GM21619 (cell line): ENCODE measurements around the gene GALNT12.

Experiments used
- ATAC-seq: cut with Tn5 transposase; IDR thresholded peaks from one replicate; pipeline ENCODE4 v1.9.1; 2021; ENCODE audit not compliant: unreplicated experiment

The GALNT12 gene

DNA sequence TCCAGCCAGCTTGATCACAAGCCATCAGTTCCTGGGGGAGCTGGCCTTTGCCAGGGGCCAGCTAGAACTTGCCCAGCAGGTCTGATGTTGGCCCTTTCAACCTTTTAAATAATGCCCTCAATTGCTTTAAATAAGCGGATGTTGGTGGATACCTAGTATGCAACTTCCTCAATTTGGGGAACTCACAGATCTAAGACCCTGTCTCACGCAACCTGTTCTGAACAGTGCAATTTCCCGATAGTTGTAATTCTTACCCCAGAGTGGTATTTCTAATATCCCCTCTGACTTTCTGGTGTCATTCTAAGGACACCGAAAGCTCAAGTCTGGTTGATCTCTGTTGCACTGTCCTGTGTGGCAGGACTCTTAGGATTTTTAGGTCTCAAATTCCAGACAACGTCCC is 23.1 kb downstream of the GALNT12 start:
- ATAC-seq = no peak

DNA sequence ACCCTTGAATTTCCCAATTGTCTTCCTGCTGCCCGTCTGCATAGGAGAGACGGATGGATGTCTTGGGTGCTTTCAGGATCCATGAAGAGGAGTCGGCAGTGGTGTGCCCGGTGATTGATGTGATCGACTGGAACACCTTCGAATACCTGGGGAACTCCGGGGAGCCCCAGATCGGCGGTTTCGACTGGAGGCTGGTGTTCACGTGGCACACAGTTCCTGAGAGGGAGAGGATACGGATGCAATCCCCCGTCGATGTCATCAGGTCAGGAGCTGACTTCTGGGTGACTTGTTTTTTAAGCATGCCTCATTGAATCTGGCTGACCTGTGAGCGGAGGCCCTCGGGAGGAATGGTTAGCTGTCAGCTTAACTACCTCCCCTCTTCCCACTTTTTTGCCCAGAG is 24.2 kb downstream of the GALNT12 start:
- ATAC-seq = no peak

DNA sequence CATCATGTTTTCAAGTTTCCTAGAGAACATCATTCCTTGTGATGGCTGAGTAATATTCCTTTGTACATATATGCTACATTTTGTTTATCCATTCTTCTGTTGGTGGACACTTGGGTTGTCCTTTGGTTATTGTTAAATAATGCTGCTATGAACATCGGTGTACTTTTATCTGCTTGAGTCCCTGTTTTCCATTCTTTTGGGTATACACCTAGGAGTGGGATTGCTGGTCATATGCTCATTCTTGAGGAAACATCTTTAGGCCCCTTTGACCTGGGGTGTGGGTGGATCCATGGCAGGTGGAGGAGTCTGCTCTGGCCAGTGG is 25.3 kb downstream of the GALNT12 start:
- no peak for ATAC-seq

- ATAC-seq = no peak
These were observed 25.9 kb downstream of the GALNT12 start for GRCh38 chr9:98833090-98833956.

- no peak for ATAC-seq
These were observed 26.9 kb downstream of the GALNT12 start for GRCh38 chr9:98834386-98834785.

DNA sequence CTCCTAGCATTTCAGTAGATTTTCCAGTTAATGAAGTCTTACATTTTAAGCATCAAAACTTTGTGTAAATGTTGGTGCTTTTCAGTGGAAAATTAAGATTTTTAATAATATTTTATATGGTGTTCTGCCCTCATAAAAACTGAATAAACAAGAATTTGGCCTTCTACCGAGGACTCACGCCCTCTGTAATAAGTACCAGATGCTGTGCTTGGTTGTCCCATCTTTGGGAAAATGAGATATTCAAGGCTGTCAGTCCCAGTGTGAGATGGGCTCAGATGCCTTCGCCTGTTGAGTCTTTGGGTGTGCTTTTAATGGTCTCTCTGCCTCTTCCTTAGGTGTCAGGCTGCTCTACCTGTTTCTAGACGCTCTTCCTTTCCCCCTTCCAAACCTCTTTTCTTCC is 28.7 kb downstream of the GALNT12 start:
- no peak for ATAC-seq

DNA sequence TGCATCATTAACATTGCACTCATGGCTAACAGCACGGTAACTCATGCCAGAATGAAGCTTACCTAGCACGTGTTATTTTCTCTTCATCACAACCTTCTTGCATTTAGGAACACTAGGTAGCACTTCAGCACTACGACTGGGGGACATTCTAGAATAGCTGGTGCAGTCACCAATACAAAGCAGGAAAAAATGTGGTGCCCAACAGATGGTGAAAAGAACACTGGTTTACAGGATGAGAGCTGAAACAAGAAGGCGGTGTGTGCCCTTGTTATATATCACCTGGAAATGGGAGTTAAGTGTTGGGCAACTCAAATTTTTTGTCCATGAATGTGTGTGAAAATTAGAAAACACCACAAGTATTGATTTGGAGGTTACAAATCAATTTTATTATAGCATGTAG is 30.0 kb downstream of the GALNT12 start:
- ATAC-seq = no peak

DNA sequence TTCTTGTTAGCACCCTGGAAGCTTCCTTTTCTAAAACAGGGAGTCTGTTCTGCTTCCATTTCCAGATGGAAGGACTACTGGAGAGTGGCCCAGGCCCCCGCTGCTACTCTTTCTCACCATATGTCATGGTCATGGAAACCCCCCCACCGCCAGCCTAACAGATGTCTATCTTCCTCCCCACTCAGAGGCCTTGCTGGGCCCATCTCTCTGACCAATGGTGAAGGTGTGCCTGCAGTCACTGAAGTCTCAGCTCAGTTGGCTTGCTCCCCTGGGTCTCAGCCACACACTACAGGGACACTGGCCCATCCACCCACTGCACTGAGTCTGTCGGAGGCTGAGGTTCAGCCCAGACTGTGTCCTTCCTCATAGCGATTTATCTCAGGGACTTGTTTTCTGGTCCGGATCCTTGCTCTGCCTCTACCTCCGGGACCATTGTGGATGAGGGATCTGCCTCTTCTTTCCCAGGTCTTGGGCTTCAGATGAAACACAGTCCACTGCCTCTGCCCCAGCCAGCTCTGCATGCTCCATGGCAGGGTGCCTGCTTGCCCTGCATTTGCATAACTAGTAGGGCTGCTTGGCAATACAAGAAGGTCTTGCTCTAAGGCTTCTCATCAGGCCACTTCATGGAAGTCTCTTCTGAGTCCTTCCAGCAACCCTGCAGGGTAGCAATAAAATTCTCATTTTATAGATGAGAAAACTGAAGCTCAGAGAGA is 30.8 kb downstream of the GALNT12 start:
- ATAC-seq = no peak

GRCh38 chr9:98838868-98839565 is 31.5 kb downstream of the GALNT12 start:
- ATAC-seq = no peak

GRCh38 chr9:98839724-98840123 is 32.3 kb downstream of the GALNT12 start:
- no peak for ATAC-seq

- ATAC-seq = no peak
These were observed 35.0 kb downstream of the GALNT12 start for GRCh38 chr9:98842510-98842909.

- no peak for ATAC-seq
These were observed 38.6 kb downstream of the GALNT12 start for GRCh38 chr9:98846081-98846480.

DNA sequence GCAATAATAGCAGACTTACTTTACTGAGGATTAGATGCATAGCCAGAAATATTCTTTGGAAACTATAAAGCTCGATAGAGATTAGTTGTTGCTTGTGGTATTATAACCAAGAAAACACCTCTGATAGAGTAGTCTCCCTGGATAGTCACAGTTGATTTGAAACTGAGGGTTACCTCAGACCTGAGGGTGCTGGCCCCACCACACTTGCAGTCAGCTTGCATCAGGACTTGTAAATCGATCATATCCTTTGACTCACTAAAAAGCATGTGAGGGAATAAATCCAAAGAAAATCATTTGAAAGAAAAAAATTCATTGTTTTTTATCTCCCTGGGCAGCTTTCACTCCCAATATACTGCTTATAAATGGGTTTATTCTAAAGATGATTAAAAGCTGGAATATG is 39.4 kb downstream of the GALNT12 start:
- no peak for ATAC-seq

DNA sequence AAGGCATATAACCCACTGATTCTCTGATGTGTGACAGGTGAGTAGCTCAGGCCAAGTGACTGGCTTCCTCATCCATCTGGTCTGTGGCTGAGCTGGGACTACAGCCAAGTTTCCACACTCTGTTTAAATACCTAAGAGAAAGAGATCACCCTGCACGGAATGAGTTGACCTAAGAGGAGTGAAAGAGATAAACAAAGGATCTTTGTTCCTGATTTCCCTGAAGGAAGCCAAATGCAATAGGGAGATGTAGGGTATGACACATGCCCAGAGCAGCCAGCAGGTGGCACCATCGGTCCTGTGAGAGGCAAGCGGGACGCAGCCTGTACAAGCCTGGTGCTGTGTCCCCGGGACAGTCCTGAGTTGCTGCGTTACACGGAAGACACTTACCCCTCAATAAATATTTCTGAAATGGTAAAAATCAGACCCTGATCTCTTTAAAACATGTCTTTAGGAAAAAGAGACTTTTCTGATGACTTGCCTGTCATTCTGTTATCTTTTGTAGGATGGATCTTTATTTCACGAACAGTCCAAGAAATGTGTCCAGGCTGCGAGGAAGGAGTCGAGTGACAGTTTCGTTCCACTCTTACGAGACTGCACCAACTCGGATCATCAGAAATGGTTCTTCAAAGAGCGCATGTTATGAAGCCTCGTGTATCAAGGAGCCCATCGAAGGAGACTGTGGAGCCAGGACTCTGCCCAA is 41.1 kb downstream of the GALNT12 start:
- peak; percentile 93 for ATAC-seq

DNA sequence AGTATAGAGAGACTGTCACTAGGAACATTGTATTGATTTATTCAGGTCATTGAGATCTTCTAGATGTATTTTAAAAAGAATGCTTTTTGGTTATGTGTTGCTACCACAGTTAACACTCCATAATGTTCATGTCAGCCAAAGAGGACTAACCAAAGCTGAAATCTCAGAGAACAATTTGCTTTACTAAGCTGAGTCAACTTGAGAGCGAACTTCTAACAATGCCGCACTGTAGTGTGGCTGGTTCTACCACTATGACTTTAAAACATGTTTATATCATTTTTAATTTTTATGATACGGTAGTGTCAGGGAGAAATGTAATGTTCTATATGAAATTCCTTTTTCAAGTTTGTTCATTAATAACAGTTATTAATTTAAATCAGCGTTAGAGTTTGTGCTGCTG is 42.1 kb downstream of the GALNT12 start:
- ATAC-seq = no peak

- ATAC-seq = no peak
These were observed 43.6 kb downstream of the GALNT12 start for GRCh38 chr9:98850851-98851729.

GRCh38 chr9:98851730-98852459 is 44.4 kb downstream of the GALNT12 start:
- ATAC-seq = no peak

DNA sequence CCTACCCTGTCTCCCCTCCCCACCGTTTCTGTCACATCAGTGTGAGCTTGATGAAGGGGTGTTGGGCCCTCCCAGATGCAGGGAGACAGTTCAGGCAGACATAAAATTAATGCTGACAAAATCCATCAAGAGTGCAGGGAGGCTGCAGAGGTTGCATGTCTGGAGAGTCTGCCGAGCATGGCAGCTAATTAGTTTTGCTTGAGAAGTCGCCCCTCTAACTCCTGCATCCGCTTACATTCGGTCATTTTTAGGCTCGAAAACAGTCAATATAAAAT is 44.9 kb downstream of the GALNT12 start:
- ATAC-seq = no peak

DNA sequence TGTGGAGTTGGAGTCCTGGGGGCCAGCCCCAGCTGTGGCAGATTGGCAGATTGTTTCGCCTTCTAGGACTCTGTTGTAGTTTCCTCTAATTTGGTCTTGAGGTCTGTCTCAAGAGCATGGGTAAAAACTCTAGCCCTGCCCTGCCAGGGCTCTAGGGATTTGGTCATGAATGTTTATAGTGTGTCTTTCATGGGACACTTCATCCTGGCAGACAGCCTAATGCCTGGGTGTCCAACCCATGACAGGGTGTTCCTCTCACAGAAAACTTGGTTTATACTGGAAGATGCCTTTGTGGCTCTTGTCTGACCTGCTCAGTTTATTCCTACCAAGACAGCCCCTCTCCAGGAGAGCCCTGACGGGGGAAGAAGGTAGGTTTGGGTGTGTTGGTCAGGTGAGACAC is 45.5 kb downstream of the GALNT12 start:
- ATAC-seq = no peak

DNA sequence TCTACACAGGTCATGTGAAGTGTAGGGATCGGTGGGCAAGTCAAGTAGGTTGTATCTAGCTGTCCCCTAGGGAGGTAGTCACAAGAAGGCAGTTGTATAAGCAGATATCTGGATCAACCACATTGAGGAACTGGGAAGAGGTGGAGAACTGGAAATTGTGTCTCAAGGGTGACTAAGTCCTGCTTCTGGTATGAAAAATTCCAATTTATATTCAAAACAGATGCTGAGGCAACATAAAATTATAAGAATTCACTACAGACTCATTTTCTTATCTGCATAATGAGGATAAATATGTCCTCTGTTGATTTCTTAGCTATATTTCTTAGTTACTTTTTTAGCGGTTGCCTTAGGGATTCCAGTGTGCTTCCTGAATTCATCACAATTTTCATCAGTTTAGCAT is 46.8 kb downstream of the GALNT12 start:
- ATAC-seq = no peak
